ENCODE data around the gene SCNN1A. TPM values are rescaled to one million over a fixed set of nuclear protein-coding genes. Genes with fewer than 3 reads are reported as not detected.

The SCNN1A gene
- total RNA-seq, 1 experiment from 2014 or later: 118 TPM

GRCh38 chr12:6416596-6416995, 41.2 kb upstream of the SCNN1A start:
- no peaks in the 10 kb centered on the region for H3K9me3 ChIP-seq (ENCODE audit: control insufficient read depth in 1 of 2, insufficient read depth in 1 of 2, low read depth in 1 of 2, low read length in 2 of 2)
- no peaks in the 10 kb centered on the region for H3K27me3 ChIP-seq (ENCODE audit: insufficient read depth, low read length)
- no peak for TF ChIP-seq ATF3 (IDR thresholded peaks at IDR 0.05)
- TF ChIP-seq EGR1 (IDR thresholded peaks at IDR 0.05; ENCODE audit: low read depth): no peak
- TF ChIP-seq EZH2phosphoT487 (IDR thresholded peaks at IDR 0.05; ENCODE audit: borderline replicate concordance): no peak
- no peak for TF ChIP-seq SIN3A (IDR thresholded peaks at IDR 0.05; ENCODE audit: low read depth)
- TF ChIP-seq YY1 (IDR thresholded peaks at IDR 0.05; ENCODE audit: extremely low read depth, insufficient replicate concordance, low read depth, low read length): no peak
- TF ChIP-seq RAD21 (IDR thresholded peaks at IDR 0.05; ENCODE audit: low read depth): no peak
- TF ChIP-seq CTCF (IDR thresholded peaks at IDR 0.05 in 2 of 3, conservative IDR thresholded peaks at IDR 0.05 in 1 of 3; ENCODE audit: borderline replicate concordance in 1 of 3, insufficient read depth in 1 of 3, low read depth in 2 of 3, low read length in 2 of 3): no peak
- no peak for TF ChIP-seq CBX3 (IDR thresholded peaks at IDR 0.05; ENCODE audit: low read depth)
- no peak for TF ChIP-seq ZBTB33 (IDR thresholded peaks at IDR 0.05; ENCODE audit: extremely low read depth, insufficient replicate concordance, low read length)
- H3K9me2 ChIP-seq (ENCODE audit: insufficient read depth): no peaks in the 10 kb centered on the region; the same call in 1 of the 2 replicates
- H3K36me3 ChIP-seq (ENCODE audit: control insufficient read depth in 1 of 2, insufficient read depth in 2 of 2, low read length in 2 of 2): peaks cover 0 to 7% of the 10 kb centered on the region in 2 experiments; a peak in 1 of 4 replicates
- H3K4me3 ChIP-seq (replicated peaks in 1 of 2; ENCODE audit: low read depth in 1 of 2, low read length in 2 of 2): no peak overlapping the region
- BruUV-seq (replicated peaks): no TSS peak
- H2AFZ ChIP-seq (ENCODE audit: low read depth, low read length, poor library complexity, severe bottlenecking): no peak overlapping the region
- H4K20me1 ChIP-seq (ENCODE audit: insufficient read depth): no peaks in the 10 kb centered on the region
- RAD21 ChIA-PET (ENCODE audit: low non-redundant PET in 1 of 2, low total read pairs in 2 of 2, uncharacterized antibody in 2 of 2, unreplicated experiment in 2 of 2): no interaction called here
- H3K9ac ChIP-seq (ENCODE audit: low read length): no peak overlapping the region
- no peaks in the 10 kb centered on the region for H3K79me2 ChIP-seq (ENCODE audit: insufficient read depth, low read length)
- intact Hi-C loops (cut with micrococcal nuclease): no loop called here
- no peak for ATAC-seq
- CTCF ChIA-PET: no interaction called here
- no peak overlapping the region for H3K27ac ChIP-seq (ENCODE audit: low read depth, low read length)
- H3K4me2 ChIP-seq (ENCODE audit: low read length): no peak overlapping the region
- POLR2A ChIA-PET: no interaction called here
- no peaks in the 10 kb centered on the region for H3K4me1 ChIP-seq (ENCODE audit: control insufficient read depth in 1 of 2, insufficient read depth in 2 of 2, low read length in 2 of 2)
- DNase-seq (ENCODE audit: low read depth, low spot score): no peak
